ENCODE data around the gene LAMB3.

Gene LAMB3

DNA sequence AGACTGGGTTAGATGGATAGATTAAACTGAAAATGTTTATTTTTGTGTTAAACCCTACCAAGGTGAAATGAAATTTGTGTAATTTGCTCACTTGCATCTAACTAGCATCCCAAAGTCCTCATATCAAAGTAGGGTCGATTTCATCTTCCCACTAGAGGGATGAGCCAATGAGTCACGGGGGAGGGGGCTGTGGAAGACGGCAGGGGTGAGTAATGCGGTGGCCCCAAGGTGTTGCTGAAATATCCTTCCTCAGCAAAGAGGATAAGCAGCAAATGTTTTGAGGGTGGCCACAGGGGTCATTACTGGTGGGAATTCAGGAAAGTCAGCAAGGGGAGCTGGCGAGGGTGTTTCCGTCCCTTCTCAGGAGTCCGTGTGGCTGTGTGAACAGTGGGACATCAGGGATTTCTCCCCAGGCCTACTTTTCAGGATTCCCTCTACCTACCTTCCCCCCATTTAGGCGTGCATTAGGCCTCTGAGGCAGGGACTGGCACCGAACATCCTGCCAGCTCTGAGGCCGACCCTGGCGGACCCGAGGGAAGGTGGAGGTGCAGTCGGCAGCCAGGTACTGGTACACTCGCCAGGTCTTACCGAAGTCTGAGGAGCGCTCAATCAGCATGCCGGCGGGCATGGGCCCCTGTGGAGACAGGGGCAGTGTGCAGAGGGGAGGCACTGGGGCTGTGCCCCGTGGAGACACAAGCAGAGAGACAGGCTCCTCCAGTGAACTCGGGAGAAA lies 18.1 kb downstream of the LAMB3 start:
- H3K4me3 ChIP-seq (ENCODE audit: low read depth, low read length), result no peak overlapping the region

DNA sequence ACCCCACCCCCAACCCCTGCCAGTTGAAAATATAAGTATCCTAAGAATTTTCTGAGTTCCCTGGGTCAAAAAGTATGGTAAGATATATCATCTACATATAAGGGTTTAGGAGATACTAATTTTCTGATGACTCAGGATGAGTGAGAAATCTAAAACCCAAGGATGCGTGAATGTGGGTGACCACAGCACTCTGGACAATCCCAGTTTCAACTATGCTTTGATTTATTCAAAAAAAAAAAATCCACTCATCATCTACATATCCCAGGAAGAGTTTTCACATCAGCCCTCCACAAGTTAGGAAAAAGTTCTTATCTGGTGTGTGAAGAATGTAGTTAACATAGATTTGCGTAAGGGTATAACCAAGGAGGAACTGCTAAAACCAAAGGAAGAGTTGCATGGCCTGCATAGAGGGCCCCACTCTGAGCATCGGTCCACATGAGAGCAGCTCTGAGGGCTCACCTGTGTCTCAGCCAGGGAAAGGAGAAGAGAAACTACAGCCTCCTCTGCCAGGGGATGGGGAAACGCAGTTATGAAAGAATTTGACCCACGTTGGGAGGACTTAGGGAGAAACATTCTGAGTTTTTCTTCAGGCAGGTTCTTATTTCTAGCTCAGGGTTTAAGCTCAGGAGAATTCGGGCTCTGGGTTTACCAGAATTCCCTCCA lies 18.8 kb downstream of the LAMB3 start:
- no peak overlapping the region for H3K4me3 ChIP-seq (ENCODE audit: low read depth, low read length)

DNA sequence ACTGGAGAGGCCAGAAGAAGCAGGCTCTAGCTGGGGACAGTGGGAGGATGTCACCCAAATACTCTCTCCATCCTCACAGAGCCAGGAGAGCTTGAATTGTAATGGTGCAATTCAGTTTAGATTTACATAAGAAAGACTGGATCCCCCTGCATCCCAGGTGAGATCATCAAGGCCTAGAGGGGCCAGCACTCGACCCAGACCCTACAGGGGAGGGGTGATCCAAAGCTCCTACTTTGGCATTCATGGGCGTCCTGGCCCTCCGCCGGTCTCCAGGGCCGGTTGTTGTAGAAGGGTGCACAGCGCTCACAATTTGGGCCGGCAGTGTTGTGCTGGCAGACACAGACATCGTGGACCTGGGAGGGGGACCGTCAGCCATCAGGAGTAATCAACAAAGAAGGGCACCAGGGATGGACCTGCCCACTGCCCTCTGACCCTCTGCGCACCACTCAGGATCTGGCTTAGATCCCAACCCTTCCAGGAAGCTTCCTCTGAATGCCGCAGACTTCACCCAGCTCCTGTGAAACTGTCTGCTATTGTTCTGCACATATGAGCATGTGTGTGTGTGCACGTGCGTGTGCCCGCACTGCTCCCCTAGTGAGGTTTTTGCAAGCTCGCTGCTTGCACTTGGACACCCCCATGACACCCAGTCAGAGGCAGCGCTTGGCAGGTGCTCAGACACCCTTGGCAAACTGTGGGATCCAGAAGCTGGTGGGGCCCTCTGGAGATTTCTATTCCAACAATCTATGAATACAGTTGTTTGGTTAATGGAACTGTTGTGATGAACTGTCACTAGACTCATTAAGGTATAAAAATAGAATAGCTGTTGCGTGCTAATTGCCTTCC lies 21.6 kb downstream of the LAMB3 start:
- no peak overlapping the region for H3K4me3 ChIP-seq (ENCODE audit: low read depth, low read length)

DNA sequence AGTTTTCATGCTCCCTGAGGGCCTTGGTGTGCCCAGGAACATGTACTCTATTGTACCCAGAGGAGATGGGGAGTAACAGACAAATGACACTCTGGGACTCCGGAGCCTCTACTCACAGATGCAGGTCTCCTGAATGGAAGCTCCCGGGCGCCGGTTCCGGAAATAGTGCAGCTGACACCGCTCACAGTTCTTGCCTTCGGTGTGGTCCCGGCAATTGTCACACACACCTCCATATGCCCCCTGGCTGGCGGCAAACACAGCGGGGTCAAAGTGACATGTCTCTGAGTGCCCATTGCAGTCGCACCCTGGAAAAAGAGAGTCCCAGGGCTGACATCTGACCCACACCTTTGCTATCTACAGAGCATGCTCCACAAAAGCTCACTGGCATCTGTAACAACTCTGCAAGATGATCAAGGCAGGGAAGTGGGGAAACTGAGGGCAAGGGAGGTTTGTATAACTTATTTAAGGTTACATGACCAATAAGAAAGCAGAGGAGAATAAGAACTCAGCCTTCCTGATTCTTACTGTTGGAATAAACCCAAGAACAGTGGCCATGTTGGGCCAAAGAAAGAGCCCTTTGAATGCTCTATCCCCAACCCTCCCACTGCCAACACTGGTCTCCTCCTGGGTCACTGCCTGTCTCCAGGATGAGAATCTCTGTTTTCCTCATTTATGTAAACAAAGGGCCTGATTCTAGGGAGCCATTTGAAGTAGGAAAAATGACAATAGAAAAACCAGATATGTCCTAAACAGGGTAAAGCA lies 22.4 kb downstream of the LAMB3 start:
- no peak overlapping the region for H3K4me3 ChIP-seq (ENCODE audit: low read depth, low read length)

DNA sequence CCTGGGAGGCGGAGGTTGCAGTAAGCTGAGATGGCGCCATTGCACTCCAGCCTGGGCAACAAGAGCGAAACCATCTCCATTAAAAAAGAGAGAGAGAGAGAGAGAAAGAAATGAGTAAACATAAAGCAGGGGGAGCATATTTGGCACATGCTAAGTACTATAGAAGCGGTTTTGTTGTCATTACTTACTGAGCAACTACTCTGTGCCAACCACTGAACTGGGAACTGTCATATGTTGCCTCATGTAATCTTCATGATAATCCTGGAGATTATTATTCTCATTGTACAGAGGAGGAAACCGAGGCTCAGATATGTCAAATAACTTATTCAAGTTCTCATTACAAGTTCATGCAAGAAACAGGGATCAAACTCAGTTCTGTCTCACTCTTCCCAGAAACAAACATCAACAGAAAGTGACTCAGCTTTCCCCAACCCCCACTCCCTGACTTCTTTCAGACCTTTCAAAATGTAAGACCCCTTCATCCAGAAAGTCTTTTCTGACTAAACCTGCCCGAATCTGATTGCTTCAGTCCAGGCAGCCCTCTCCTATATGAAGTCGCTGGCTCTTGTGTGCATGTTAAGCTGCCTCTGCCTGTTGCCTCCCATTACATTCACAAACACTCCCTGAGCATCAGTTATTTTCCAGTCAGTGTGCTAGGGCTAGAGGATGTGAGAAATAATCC lies 23.5 kb downstream of the LAMB3 start:
- no peak overlapping the region for H3K4me3 ChIP-seq (ENCODE audit: low read depth, low read length)

GRCh38 chr1:209627732-209628196 lies 24.5 kb downstream of the LAMB3 start:
- H3K4me3 ChIP-seq (ENCODE audit: low read depth, low read length), result no peak overlapping the region

DNA sequence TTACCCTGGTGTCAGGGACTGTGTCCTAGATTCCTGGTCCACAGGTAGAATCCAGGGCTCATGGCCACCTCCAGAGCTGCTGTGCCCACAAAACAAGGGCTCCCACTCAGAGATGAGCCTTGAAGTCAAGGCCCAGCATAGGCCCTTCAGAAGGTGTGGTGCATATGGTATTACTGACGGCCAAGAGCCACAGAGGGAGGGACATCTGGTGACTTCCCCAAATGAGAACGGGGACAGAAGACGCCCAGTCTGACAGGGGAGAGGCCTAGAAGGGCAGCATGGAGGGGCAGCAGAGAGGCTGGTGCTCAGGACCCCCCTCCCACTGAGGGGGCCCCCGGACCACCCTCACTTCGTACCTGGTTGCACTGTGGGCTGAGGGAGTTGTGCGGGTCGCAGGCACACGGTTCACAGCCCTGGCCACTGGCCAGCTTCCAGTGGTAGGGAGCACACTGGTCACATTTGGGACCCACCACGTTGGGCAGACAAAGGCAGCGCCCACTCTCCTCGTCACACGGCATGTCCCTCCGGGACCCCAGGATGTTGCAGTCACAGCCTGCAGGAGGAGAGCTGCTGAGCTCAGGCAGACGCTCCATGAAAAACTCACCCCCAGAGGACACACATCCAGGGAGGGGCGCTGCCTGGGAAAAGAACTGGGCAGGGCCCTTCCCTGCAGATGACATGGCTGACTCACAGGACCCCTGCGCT lies 25.0 kb downstream of the LAMB3 start:
- no peak overlapping the region for H3K4me3 ChIP-seq (ENCODE audit: low read depth, low read length)

- no peak overlapping the region for H3K4me3 ChIP-seq (ENCODE audit: low read depth, low read length)
These were observed 25.7 kb downstream of the LAMB3 start for GRCh38 chr1:209626346-209627026.

- H3K4me3 ChIP-seq (ENCODE audit: low read depth, low read length), result no peak overlapping the region
These were observed 26.4 kb downstream of the LAMB3 start for GRCh38 chr1:209625791-209626285.

DNA sequence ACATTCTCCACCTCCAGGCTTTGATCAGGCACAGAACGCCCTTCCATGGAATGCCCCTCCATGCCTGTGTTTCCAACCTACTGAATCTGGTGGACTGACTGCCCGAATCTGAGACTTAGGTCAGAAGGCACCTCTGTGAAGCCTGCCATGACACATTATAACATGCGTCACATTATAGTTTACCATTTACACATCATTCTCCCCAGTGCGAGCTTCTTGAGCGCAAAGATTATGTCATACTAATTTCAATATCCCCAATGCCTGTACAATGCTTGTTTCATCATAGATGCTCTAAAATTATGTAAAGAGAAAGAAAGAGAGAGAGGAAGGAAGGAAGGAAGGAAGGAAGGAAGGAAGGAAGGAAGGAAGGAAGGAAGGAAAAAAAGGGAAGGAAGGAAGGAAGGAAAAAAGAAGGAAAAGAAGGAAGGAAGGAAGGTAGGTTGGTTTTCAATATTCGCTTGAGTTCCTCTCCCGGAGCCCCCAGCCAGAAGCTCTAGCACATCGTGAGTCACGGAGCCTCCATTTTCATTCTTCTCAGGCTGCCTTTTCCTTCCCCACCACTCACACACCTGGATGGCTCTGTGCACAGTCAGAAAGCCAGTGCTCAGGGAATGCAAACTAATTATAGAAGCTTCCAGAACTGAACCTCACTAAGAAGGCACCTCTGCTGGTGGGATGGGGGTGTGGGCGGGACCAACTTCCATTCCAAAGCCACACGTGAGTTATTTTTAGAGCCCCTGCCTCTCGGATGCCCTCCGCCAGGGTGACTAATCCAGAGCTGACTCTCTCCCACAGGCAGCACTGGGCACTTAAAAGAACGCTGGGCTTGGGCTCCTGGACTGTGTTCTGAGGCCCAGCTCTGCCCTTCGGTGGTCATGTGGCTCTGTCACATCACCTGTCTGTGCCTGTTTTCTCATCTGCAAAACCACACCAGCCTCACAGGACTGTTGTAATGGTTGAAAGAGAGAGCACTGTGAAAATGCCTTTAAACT lies 27.4 kb downstream of the LAMB3 start:
- H3K4me3 ChIP-seq (ENCODE audit: low read depth, low read length), result no peak overlapping the region

DNA sequence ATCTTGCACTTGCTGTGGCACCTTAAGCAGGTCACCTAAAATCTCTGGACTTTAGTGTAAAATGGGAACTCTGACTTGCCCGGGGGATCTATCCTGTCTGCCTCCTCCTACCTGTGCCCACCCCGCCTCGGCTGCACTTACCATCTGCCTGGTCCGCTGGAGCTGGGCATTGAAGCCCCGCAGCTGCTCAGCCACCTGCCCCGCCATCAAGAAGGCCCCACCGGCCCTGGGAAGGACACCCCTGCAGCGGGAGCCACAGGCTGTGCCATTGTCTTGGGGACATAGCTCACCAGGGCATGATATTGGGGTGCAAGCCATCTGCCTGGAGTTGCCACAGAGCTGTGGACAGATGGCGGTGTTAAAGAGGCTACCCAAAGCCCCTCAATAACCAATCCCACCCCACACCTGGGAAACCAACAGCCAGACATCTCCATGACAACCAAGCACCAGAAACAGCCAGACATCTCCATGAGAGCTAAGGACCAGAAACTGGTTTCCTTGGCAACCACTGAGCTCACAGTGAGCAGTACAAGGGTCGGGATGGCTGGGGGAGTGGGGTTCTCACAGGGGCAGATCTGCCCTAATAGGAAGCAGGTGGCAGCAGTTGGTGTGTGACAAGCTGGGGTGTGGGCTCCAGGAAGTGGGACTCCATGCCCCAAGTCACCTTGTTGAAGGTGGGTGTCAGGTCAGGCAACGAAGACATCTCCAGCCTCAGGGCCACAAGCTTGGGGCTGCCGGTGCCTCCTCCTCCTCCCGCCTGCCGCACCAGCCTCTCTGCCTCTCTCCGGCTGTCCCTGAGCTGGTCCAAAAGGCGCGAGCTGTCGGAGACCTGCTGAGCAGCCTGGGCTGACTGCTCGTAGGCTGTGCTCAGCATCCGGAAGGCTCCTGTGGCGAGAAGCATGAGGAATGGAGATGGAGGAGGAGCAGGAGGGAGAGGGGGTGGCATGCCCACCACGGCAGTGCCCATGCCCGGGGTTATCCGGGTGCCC lies 29.1 kb downstream of the LAMB3 start:
- no peak overlapping the region for H3K4me3 ChIP-seq (ENCODE audit: low read depth, low read length)

- H3K4me3 ChIP-seq (ENCODE audit: low read depth, low read length), result no peak overlapping the region
These were observed 30.2 kb downstream of the LAMB3 start for GRCh38 chr1:209621741-209622655.

DNA sequence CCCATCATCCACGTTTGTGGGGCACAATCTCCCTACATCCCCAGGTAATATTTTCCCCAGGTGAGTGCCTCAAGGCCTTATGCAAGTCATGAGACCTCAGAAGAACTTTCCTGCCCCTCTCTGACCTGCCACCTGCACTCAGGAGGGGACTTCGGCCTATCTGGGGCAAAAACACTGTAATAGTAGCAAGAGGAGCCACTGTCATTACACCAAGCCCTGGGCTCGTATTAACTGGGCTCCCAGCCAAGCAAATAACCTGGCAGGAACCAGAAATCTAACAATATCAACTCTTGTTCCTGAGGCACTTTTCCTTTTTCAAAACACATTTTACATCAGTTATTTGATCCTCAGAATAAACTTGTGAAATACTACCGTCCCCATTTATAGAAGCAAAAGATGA lies 30.9 kb downstream of the LAMB3 start:
- H3K4me3 ChIP-seq (ENCODE audit: low read depth, low read length), result no peak overlapping the region

DNA sequence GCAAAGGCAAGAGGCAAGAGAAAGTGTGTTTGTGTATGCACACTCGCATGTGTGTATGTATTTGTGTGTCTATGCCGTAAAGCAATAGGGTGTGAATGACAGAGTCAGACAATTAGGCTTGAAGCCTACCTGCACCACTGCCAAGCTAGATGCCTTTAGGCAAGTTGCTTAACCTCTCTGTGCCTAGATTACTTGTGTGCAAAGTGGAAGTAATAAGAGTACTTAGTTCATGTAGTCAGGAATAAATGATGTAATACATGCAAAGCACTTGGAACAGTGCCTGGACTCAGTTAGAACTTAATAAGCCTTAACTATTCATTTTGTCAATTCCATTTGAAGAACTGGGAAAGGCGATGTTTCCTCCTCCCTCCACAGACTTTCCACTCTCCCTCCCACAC lies 31.7 kb downstream of the LAMB3 start:
- no peak overlapping the region for H3K4me3 ChIP-seq (ENCODE audit: low read depth, low read length)

GRCh38 chr1:209619696-209620486 lies 32.3 kb downstream of the LAMB3 start:
- no peak overlapping the region for H3K4me3 ChIP-seq (ENCODE audit: low read depth, low read length)

Data from iPS-11a (cell line).